Endothelial cell (in vitro differentiated cells): Measurements from ENCODE around the gene OR4B1. TPM values are rescaled to one million over a fixed set of nuclear protein-coding genes. Genes with fewer than 3 reads are reported as not detected.

Experiments used
- DNase-seq: peaks from one replicate; pipeline ENCODE4 v3.0.0; 2021; ENCODE audit warnings: low spot score
- H3K27ac Mint-ChIP-seq: one replicate; pipeline ENCODE4 v1.8.0; 2021; ENCODE audit warnings: mixed read lengths, inconsistent platforms; ENCODE audit not compliant: unreplicated experiment
- H3K27me3 Mint-ChIP-seq: one replicate; pipeline ENCODE4 v1.8.0; 2021; ENCODE audit warnings: mild to moderate bottlenecking, moderate library complexity, mixed read lengths, inconsistent platforms; ENCODE audit not compliant: unreplicated experiment
- H3K36me3 Mint-ChIP-seq: one replicate; pipeline ENCODE4 v1.8.0; 2021; ENCODE audit warnings: mild to moderate bottlenecking, low read depth, mixed read lengths, inconsistent platforms; ENCODE audit not compliant: unreplicated experiment
- H3K4me1 Mint-ChIP-seq: one replicate; pipeline ENCODE4 v1.8.0; 2021; ENCODE audit warnings: mild to moderate bottlenecking, mixed read lengths, inconsistent platforms; ENCODE audit not compliant: unreplicated experiment
- H3K4me3 Mint-ChIP-seq: one replicate; pipeline ENCODE4 v1.8.0; 2021; ENCODE audit warnings: mild to moderate bottlenecking, mixed read lengths, inconsistent platforms; ENCODE audit not compliant: unreplicated experiment
- H3K9me3 Mint-ChIP-seq: one replicate; pipeline ENCODE4 v1.8.0; 2021; ENCODE audit warnings: mixed read lengths, inconsistent platforms; ENCODE audit not compliant: unreplicated experiment
- long read RNA-seq: library from polyadenylated mRNA; unstranded; transcript quantifications from one replicate; pipeline ENCODE4 v2.0.0, GENCODE V29; 2020; ENCODE audit not compliant: unreplicated experiment
- total RNA-seq: library from RNA; stranded (reverse); fragmentation: NEBNext Ultra II Directional; extraction: Animal tissue kit (Norgen Biotek cat#: 25700); gene quantifications from one replicate; pipeline ENCODE4 v1.2.1, GENCODE V29; 2021; ENCODE audit not compliant: unreplicated experiment
- TF ChIP-seq, protein P1 (sequence below): fragments of 200-600 bp; sonication (generic); IDR thresholded peaks from one replicate; pipeline ENCODE4 v1.5.0; 2021; ENCODE audit warnings: antibody characterized with exemption; ENCODE audit not compliant: unreplicated experiment

Gene OR4B1, protein sequence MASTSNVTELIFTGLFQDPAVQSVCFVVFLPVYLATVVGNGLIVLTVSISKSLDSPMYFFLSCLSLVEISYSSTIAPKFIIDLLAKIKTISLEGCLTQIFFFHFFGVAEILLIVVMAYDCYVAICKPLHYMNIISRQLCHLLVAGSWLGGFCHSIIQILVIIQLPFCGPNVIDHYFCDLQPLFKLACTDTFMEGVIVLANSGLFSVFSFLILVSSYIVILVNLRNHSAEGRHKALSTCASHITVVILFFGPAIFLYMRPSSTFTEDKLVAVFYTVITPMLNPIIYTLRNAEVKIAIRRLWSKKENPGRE
- not detected for total RNA-seq
- long read RNA-seq = 0 reads

DNA sequence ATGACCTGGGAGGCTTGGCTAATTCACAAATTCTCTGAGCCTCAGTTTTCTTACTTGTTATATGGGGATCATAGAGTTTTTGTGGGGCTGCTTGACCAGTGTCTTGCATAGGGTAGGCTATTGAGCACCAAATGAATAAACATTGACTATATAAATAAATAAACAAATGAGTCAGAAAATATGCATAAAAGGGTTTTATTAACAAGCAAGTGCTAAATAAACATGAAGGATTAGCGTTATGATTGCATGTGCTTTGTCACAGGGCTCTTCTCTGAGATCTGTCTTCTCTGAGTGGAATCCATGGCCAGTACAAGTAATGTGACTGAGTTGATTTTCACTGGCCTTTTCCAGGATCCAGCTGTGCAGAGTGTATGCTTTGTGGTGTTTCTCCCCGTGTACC lies at the start of gene OR4B1:
Gene OR4B1 (plus strand): TSS at position 301 of the 400 bp plus-strand sequence. CDS start 0 bp downstream, at position 301.
- Mint-ChIP-seq H3K27ac (no peak within 1 kb of the TSS), H3K9me3 (peaks cover 25% of the 10 kb centered on the region), H3K36me3 (peaks cover 11% of the 10 kb centered on the region), H3K4me3 (no peak within 1 kb of the TSS), H3K4me1 (no peaks in the 10 kb centered on the region), H3K27me3 (peaks cover 7% of the 10 kb centered on the region)
- TF ChIP-seq, protein P1, sequence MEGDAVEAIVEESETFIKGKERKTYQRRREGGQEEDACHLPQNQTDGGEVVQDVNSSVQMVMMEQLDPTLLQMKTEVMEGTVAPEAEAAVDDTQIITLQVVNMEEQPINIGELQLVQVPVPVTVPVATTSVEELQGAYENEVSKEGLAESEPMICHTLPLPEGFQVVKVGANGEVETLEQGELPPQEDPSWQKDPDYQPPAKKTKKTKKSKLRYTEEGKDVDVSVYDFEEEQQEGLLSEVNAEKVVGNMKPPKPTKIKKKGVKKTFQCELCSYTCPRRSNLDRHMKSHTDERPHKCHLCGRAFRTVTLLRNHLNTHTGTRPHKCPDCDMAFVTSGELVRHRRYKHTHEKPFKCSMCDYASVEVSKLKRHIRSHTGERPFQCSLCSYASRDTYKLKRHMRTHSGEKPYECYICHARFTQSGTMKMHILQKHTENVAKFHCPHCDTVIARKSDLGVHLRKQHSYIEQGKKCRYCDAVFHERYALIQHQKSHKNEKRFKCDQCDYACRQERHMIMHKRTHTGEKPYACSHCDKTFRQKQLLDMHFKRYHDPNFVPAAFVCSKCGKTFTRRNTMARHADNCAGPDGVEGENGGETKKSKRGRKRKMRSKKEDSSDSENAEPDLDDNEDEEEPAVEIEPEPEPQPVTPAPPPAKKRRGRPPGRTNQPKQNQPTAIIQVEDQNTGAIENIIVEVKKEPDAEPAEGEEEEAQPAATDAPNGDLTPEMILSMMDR = no peak
- DNase-seq = no peak

DNA sequence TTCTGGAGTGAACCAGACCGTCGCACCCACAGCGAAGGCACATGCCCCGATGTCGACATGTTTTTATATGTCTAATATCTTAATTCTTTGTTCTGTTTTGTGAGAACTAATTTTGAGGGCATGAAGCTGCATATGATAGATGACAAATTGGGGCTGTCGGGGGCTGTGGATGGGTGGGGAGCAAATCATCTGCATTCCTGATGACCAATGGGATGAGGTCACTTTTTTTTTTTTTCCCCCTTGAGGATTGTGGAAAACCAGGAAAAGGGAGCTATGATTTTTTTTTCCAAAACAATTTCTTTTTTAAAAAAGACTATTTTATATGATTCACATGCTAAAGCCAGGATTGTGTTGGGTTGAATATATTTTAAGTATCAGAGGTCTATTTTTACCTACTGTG lies 49.2 kb upstream of the OR4B1 start:
- Mint-ChIP-seq H3K4me1 (no peaks in the 10 kb centered on the region), H3K27ac (no peak overlapping the region), H3K9me3 (no peaks in the 10 kb centered on the region), H3K27me3 (peaks cover 3% of the 10 kb centered on the region), H3K4me3 (no peak overlapping the region), H3K36me3 (no peaks in the 10 kb centered on the region)
- DNase-seq = no peak
- TF ChIP-seq, protein P1 = no peak

DNA sequence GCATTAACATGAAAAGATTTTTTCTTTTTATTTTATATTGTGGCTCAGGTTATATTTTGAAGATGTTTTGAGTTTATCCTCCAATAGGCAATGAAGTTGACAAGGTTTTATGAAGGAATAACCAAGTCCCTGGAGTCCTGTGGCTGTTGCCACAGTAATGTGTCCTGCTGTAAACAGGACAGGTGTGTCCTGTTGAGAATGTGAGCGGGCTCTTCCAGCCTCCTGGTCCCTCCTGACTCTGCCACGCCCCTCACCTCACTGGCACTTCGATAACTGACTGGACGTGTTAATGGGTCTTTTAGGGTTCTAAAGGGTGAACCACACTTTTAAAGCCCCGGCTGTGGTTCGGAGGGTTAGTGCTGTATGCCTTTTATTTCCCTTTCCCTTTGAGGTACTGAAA lies 47.8 kb upstream of the OR4B1 start:
- TF ChIP-seq, protein P1 = no peak
- Mint-ChIP-seq H3K27me3 (peaks cover 3% of the 10 kb centered on the region), H3K9me3 (no peaks in the 10 kb centered on the region), H3K27ac (no peak overlapping the region), H3K36me3 (no peaks in the 10 kb centered on the region), H3K4me1 (no peaks in the 10 kb centered on the region), H3K4me3 (no peak overlapping the region)
- no peak for DNase-seq

DNA sequence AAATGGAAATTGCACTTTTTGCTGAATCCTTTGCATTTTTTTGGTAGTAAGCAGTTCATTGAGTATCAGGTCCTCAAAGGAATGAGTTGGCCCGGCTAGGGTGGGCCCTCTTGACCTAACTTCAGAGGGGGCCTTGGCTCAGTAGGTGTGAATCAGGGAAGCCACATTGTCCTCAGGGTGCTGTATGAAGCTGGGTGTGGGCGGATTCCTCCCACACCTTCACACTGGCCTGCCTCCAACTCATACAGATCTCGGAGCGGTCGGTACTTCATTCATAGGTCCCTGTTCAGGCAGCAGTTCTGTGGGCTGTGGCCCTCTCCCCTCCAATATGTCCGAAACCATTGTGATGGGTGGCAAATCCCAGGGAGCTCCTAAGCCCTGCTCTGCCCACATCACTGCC lies 47.4 kb upstream of the OR4B1 start:
- no peak for DNase-seq
- Mint-ChIP-seq H3K27me3 (peaks cover 3% of the 10 kb centered on the region), H3K36me3 (no peaks in the 10 kb centered on the region), H3K9me3 (no peaks in the 10 kb centered on the region), H3K4me1 (no peaks in the 10 kb centered on the region), H3K27ac (no peak overlapping the region), H3K4me3 (no peak overlapping the region)
- TF ChIP-seq, protein P1 = no peak

DNA sequence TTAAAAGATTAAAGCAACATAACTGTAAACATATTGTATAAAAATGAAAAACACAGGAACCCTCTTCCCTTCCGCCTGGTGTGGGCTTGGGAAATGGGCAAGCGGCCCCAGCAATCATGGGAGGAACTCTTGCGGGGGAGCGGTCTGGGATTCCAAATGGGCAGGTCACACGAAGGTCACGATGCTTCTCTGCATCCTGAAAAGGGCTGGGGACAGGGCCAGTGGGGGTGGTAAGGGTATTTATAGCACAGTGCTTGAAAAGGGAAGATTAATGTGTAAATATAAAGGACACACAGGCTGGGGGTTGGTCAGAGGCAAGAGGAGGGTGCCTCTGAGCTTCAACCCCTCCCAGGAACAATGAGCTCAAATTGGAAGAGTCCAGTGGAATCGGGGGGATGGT lies 46.9 kb upstream of the OR4B1 start:
- no peaks in the 10 kb centered on the region for H3K36me3 Mint-ChIP-seq

More for the DNA sequence above, 46.9 kb upstream of the OR4B1 start:
- no peaks in the 10 kb centered on the region for H3K4me1 Mint-ChIP-seq
- peaks cover 3% of the 10 kb centered on the region for H3K27me3 Mint-ChIP-seq
- no peak overlapping the region for H3K27ac Mint-ChIP-seq
- DNase-seq = no peak
- H3K9me3 Mint-ChIP-seq = no peaks in the 10 kb centered on the region
- H3K4me3 Mint-ChIP-seq = no peak overlapping the region
- TF ChIP-seq, protein P1 = no peak
